Pancreas (tissue), 10 donors: ENCODE results near the gene RAP1A. TPM values are rescaled to one million over a fixed set of nuclear protein-coding genes. Genes with fewer than 3 reads are reported as not detected.

Experiments used
- ATAC-seq, 4 donors: fragments of 200-7000 bp; cut with Tn5 transposase; one replicate each; pipeline versions ENCODE4 v1.8.0 to v1.9.1; 2020; ENCODE audit warnings: mild to moderate bottlenecking in 4 of 4, moderate library complexity in 4 of 4
- DNase-seq, 6 donors: peaks; one replicate each; pipeline ENCODE4 v3.0.0-alpha.2; 2020
- FAIRE-seq: peaks from 2 replicates; lab custom pipeline; 2012; peaks lifted over from hg19 to GRCh38; lab: Jason Lieb, UNC
- H3K27ac ChIP-seq, 4 donors: fragments of 200-600 bp; sonication (generic); 1 replicate in 3 of 4; 2 replicates in 1 of 4; pipeline versions ENCODE4 v1.5.0 to v1.8.0; 2020
- H3K27me3 ChIP-seq, 4 donors: fragments of 200-600 bp; one replicate each; pipeline ENCODE4 v1.8.0; 2021
- H3K36me3 ChIP-seq, 3 donors: fragments of 200-600 bp; sonication (generic) in 1 of 3; one replicate each; pipeline versions ENCODE4 v1.5.0 to v1.8.0; 2020 to 2021
- H3K4me1 ChIP-seq, 3 donors: fragments of 200-600 bp; one replicate each; pipeline ENCODE4 v1.8.0; 2021
- H3K4me3 ChIP-seq, 4 donors: fragments of 200-600 bp; sonication (generic) in 2 of 4; one replicate each; pipeline versions ENCODE4 v1.5.0 to v1.8.0; 2020 to 2021
- H3K9me3 ChIP-seq, 4 donors: fragments of 200-600 bp; one replicate each; pipeline ENCODE4 v1.8.0; 2021
- CTCF ChIP-seq, 4 donors: fragments of 200-600 bp; sonication (generic) in 3 of 4; IDR thresholded peaks; one replicate each; pipeline versions ENCODE4 v1.5.0 to v1.8.0; 2021; ENCODE audit warnings: antibody characterized with exemption in 4 of 4
- WGBS, 2 donors: extraction: QIAGEN DNeasy Blood & Tissue Kit; methylation state at CpG; one replicate each; pipeline ENCODE4 v1.1.7; 2013; 5-methylcytosine and 5-hydroxymethylcytosine counted together
- intact Hi-C, 3 donors: fragments of 100-400 bp; cut with DNase I; formaldehyde crosslinking; loops; one replicate each; pipeline versions ENCODE4 v1.11.1 to v1.14.2; 2022
- polyA plus RNA-seq, 2 donors: library from polyadenylated mRNA; stranded (reverse); fragments of 200-250 nt; gene quantifications; one replicate each; pipeline ENCODE4 v1.2.3, GENCODE V29; 2013
- total RNA-seq, 6 donors: library from RNA; stranded (reverse); fragmentation: NEBNext Ultra II Directional in 4 of 6; extraction: Animal tissue kit (Norgen Biotek cat#: 25700) in 4 of 6; gene quantifications; one replicate each; pipeline versions ENCODE4 v1.2.1 to v1.2.4, GENCODE V29; 2021 to 2023
- donor health status: healthy with polysubstance abuse.
- donor health status: DM: no; HTN: no; CAD: no; lungs with moderate emphysema.
- donor health status: DM: no; HTN: no; CAD: no.
- donor health status: control.
- donor health status: control.
- donor health status: Bipolar disorder and iron deficiency.
- donor health status: DM: yes; HTN: yes; CAD: no.
- donor health status: DM: no; HTN: no; CAD: no.
- donor health status: DM: no; HTN: no; CAD: no.
- donor health status: DM: yes; HTN: yes; CAD: no.

RAP1A gene
- total and polyA plus RNA-seq, 8 donors, result 17.0 to 35.1 (median 21.5) TPM

GRCh38 chr1:111734426-111734825 is 114.8 kb downstream of the RAP1A start:
- ATAC-seq, result no peak
- DNase-seq, result peak in 1 of 6 donors; percentile 4
- WGBS, 2 donors, result 92 to 99% methylated on average over 3 of the region's 3 CpGs

GRCh38 chr1:111734856-111735255 is 115.3 kb downstream of the RAP1A start:
- no peaks in the 10 kb centered on the region for H3K36me3 ChIP-seq
- H3K27me3 ChIP-seq, result no peaks in the 10 kb centered on the region
- no peaks in the 10 kb centered on the region for H3K4me1 ChIP-seq
- no peak for TF ChIP-seq CTCF (IDR thresholded peaks at IDR 0.05)
- FAIRE-seq, result no peak
- no peak for ATAC-seq
- no peak for DNase-seq
- no peaks in the 10 kb centered on the region for H3K9me3 ChIP-seq
- no peak overlapping the region for H3K4me3 ChIP-seq
- no peak overlapping the region for H3K27ac ChIP-seq
- intact Hi-C loops, result no loop called here
- WGBS, 2 donors, result 86 to 92% methylated on average over 3 of the region's 3 CpGs

More at GRCh38 chr1:111734426-111734825, 114.8 kb downstream of the RAP1A start:
- intact Hi-C loops, result no loop called here
- no peak for TF ChIP-seq CTCF (IDR thresholded peaks at IDR 0.05)
- no peaks in the 10 kb centered on the region for H3K36me3 ChIP-seq
- peak overlapping the region in 1 of 4 donors; percentile 37 for H3K27ac ChIP-seq
- H3K4me3 ChIP-seq, result no peak overlapping the region
- FAIRE-seq, result no peak
- no peaks in the 10 kb centered on the region for H3K27me3 ChIP-seq
- H3K9me3 ChIP-seq, result no peaks in the 10 kb centered on the region
- no peaks in the 10 kb centered on the region for H3K4me1 ChIP-seq

- FAIRE-seq, result no peak
- DNase-seq, result no peak
- H3K9me3 ChIP-seq, result no peaks in the 10 kb centered on the region
- 92% methylated on average over 4 of the region's 4 CpGs for WGBS, 2 donors
- no peaks in the 10 kb centered on the region for H3K36me3 ChIP-seq
- no peak overlapping the region for H3K27ac ChIP-seq
- no peak overlapping the region for H3K4me3 ChIP-seq
- no peak for TF ChIP-seq CTCF (IDR thresholded peaks at IDR 0.05)
- intact Hi-C loops, result no loop called here
- H3K27me3 ChIP-seq, result no peaks in the 10 kb centered on the region
- no peaks in the 10 kb centered on the region for H3K4me1 ChIP-seq
- ATAC-seq, result no peak
Observed at GRCh38 chr1:111735321-111735720, 115.7 kb downstream of the RAP1A start.

- intact Hi-C loops, result no loop called here
- no peak overlapping the region for H3K27ac ChIP-seq
- H3K9me3 ChIP-seq, result no peaks in the 10 kb centered on the region
- ATAC-seq (no peak), DNase-seq (peak in 1 of 6 donors; percentile 3), FAIRE-seq (no peak)
- H3K27me3 ChIP-seq, result no peaks in the 10 kb centered on the region
- H3K36me3 ChIP-seq, result no peaks in the 10 kb centered on the region
- H3K4me1 ChIP-seq, result no peaks in the 10 kb centered on the region
- TF ChIP-seq CTCF (IDR thresholded peaks at IDR 0.05), result no peak
- no peak overlapping the region for H3K4me3 ChIP-seq
- 83 to 91% methylated on average over 8 of the region's 8 CpGs for WGBS, 2 donors
Observed at GRCh38 chr1:111735858-111736544, 116.4 kb downstream of the RAP1A start.

- H3K36me3 ChIP-seq, result no peaks in the 10 kb centered on the region
- H3K4me1 ChIP-seq, result no peaks in the 10 kb centered on the region
- no peak for DNase-seq
- no peak for ATAC-seq
- H3K9me3 ChIP-seq, result no peaks in the 10 kb centered on the region
- H3K4me3 ChIP-seq, result no peak overlapping the region
- H3K27ac ChIP-seq, result no peak overlapping the region
- TF ChIP-seq CTCF (IDR thresholded peaks at IDR 0.05), result no peak
- intact Hi-C loops, result no loop called here
- no peaks in the 10 kb centered on the region for H3K27me3 ChIP-seq
- 73 to 76% methylated on average over 4 of the region's 4 CpGs for WGBS, 2 donors
- FAIRE-seq, result no peak
Observed at GRCh38 chr1:111736548-111737215, 117.1 kb downstream of the RAP1A start.
